Fibroblast of lung (primary cell): Measurements from ENCODE around the gene IGFL4. TPM values are rescaled to one million over a fixed set of nuclear protein-coding genes. Genes with fewer than 3 reads are reported as not detected.

Experiments used
- DNase-seq, 2 donors: peaks; one replicate each; pipeline versions ENCODE4 v3.0.0 to v3.0.0-alpha.2; 2010; ENCODE audit warnings: low read depth in 2 of 2
- H2AFZ ChIP-seq: 2 replicates; pipeline ENCODE4 v1.5.1; 2012; ENCODE audit warnings: low read length, control low read depth, inconsistent platforms
- H3K27ac ChIP-seq: 2 replicates; pipeline ENCODE4 v1.5.1; 2011; ENCODE audit warnings: low read length, control low read depth; ENCODE audit not compliant: insufficient read depth
- H3K27me3 ChIP-seq: 2 replicates; pipeline ENCODE4 v1.5.1; 2011; ENCODE audit warnings: mild to moderate bottlenecking, low read length; ENCODE audit not compliant: control insufficient read depth, insufficient read depth
- H3K36me3 ChIP-seq: 2 replicates; pipeline ENCODE4 v1.5.1; 2011; ENCODE audit warnings: low read length; ENCODE audit not compliant: control insufficient read depth, insufficient read depth
- H3K4me1 ChIP-seq: 2 replicates; pipeline ENCODE4 v1.5.1; 2011; ENCODE audit warnings: low read length; ENCODE audit not compliant: control insufficient read depth, insufficient read depth; ENCODE audit errors: extremely low read depth
- H3K4me2 ChIP-seq: 2 replicates; pipeline ENCODE4 v1.5.1; 2011; ENCODE audit warnings: low read length, control low read depth; ENCODE audit not compliant: insufficient read depth; ENCODE audit errors: extremely low read depth
- H3K4me3 ChIP-seq, 4 experiments: fragments of 200-600 bp in 1 of 4; sonication (generic) in 1 of 4; replicated peaks in 1 of 4; 2 replicates each; pipeline ENCODE4 v1.5.1; 2011 to 2016; ENCODE audit warnings: low read length in 4 of 4, low read depth in 3 of 4, mild to moderate bottlenecking in 3 of 4, control low read depth in 2 of 4, inconsistent platforms in 1 of 4, mixed read lengths in 1 of 4; ENCODE audit not compliant: insufficient read depth in 1 of 4; ENCODE audit errors: control extremely low read depth in 1 of 4
- H3K79me2 ChIP-seq: 2 replicates; pipeline ENCODE4 v1.5.1; 2012; ENCODE audit warnings: mild to moderate bottlenecking, low read length, inconsistent platforms; ENCODE audit not compliant: control insufficient read depth, insufficient read depth
- H3K9ac ChIP-seq: 2 replicates; pipeline ENCODE4 v1.5.1; 2011; ENCODE audit warnings: mild to moderate bottlenecking, low read length, control low read depth; ENCODE audit not compliant: insufficient read depth
- H3K9me3 ChIP-seq: 2 replicates; pipeline ENCODE4 v1.5.1; 2012; ENCODE audit warnings: low read depth, low read length; ENCODE audit not compliant: control insufficient read depth, insufficient read depth
- H4K20me1 ChIP-seq: 2 replicates; pipeline ENCODE4 v1.5.1; 2011; ENCODE audit warnings: low read length; ENCODE audit not compliant: control insufficient read depth, insufficient read depth; ENCODE audit errors: extremely low read depth
- CTCF ChIP-seq, 2 donors: IDR thresholded peaks in 1 of 2; conservative IDR thresholded peaks in 1 of 2; 1 replicate in 1 of 2; 2 replicates in 1 of 2; pipeline ENCODE4 v1.5.1; 2011 to 2012; ENCODE audit warnings: low read length in 2 of 2, control low read depth in 1 of 2, inconsistent platforms in 1 of 2, low read depth in 1 of 2, mild to moderate bottlenecking in 1 of 2
- EZH2 ChIP-seq: IDR thresholded peaks from 2 replicates; pipeline ENCODE4 v1.5.1; 2012; ENCODE audit warnings: low read length, control low read depth, mild to moderate bottlenecking; ENCODE audit errors: missing control alignments
- polyA minus RNA-seq: library from RNA; depleted of rRNA, polyadenylated mRNA; stranded (reverse); fragments of >200 nt; gene quantifications from 2 replicates; pipeline ENCODE4 v1.2.3, GENCODE V29; 2011; ENCODE audit warnings: low replicate concordance
- polyA plus RNA-seq, 2 donors: library from polyadenylated mRNA; depleted of rRNA in 1 of 2; stranded (reverse) in 1 of 2; unstranded in 1 of 2; fragments of >200 nt; gene quantifications; 2 replicates each; pipeline ENCODE4 v1.2.1, GENCODE V29; 2011 to 2012; ENCODE audit warnings: missing spikeins in 1 of 2
- total RNA-seq: library from RNA; depleted of rRNA; stranded (reverse); fragments of >200 nt; gene quantifications from 2 replicates; pipeline ENCODE4 v1.2.1, GENCODE V29; 2014

IGFL4 gene
- total RNA-seq, result not detected in 2 replicates
- polyA plus RNA-seq, result not detected in 2 replicates
- not detected in 2 replicates for polyA plus RNA-seq (2012)
- polyA minus RNA-seq, result not detected in 2 replicates

DNA sequence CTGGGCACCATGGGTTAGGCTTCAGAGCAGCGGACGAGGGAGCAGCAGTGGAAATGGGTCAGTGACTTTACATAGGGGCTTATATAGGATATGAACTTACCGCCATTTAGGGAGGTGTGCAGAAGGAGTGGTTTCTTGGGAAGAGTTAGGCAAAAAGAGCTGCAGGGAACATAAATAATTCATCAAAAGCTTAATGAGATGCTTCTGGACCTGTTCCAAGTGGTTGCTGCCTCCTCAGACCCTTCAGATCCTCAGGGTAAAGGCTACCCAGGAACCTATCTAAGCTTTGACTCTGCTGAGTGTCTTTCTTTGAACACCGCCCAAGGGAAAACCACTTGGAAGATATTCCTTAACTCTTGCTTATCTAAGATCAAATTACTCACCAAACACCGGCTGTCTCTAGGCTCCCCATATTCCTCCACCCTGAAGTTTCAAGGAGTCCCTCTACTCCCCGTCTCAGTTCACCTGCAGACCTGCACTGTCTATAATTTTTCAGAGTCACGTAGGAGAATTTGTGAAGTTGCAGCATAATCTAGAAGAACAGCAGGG, at the start of gene IGFL4:
Gene IGFL4, minus strand, starts transcription at position 51 of the 549 bp plus-strand sequence. Its CDS starts 40 bp downstream, at position 11.
- H3K27me3 ChIP-seq, result peaks cover 9% of the 10 kb centered on the region
- no peaks in the 10 kb centered on the region for H4K20me1 ChIP-seq
- peak; percentile 14 to 41 for DNase-seq

DNA sequence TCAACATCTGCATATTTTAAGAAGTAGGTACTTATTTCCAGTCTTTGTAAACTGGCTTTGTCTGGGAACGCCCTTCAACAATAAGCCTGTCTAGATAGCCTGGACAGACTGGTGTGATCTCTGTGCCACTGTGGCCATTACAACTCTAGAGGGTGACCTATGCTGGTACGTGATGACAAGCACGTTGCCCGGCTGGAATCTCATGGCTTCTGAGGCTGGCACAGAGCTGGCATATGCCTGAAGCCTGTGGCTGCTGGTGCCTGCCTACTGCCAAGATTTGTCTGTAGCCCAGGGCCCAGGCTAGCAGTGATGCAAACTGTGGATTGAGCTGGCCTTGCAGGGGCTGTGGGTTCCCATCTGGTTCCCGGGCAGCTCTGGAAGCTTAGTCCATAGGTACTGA, 49.6 kb upstream of the IGFL4 start:
- no peak for TF ChIP-seq EZH2
- TF ChIP-seq CTCF (conservative IDR thresholded peaks at IDR 0.05 in 1 of 2, IDR thresholded peaks at IDR 0.05 in 1 of 2; ENCODE audit: low read depth in 1 of 2, low read length in 2 of 2), result no peak
- H2AFZ ChIP-seq, result no peak overlapping the region
- no peaks in the 10 kb centered on the region for H3K79me2 ChIP-seq
- no peak overlapping the region for H3K4me3 ChIP-seq
- no peak overlapping the region for H3K9ac ChIP-seq
- H3K4me2 ChIP-seq, result no peak overlapping the region
- H3K36me3 ChIP-seq, result no peaks in the 10 kb centered on the region
- H3K9me3 ChIP-seq, result no peaks in the 10 kb centered on the region
- no peaks in the 10 kb centered on the region for H3K4me1 ChIP-seq
- no peaks in the 10 kb centered on the region for H4K20me1 ChIP-seq
- DNase-seq, result no peak
- no peak overlapping the region for H3K27ac ChIP-seq
- peaks cover 3% of the 10 kb centered on the region for H3K27me3 ChIP-seq

More for the DNA sequence above, at the start of gene IGFL4:
- Histone ChIP-seq H3K4me1 (no peaks in the 10 kb centered on the region), H3K4me3 (no peak within 1 kb of the TSS), H2AFZ (no peak within 1 kb of the TSS), H3K36me3 (no peaks in the 10 kb centered on the region), H3K27ac (no peak within 1 kb of the TSS), H3K4me2 (no peak within 1 kb of the TSS), H3K79me2 (no peaks in the 10 kb centered on the region), H3K9me3 (no peaks in the 10 kb centered on the region), H3K9ac (no peak within 1 kb of the TSS)
- TF ChIP-seq CTCF (conservative IDR thresholded peaks at IDR 0.05 in 1 of 2, IDR thresholded peaks at IDR 0.05 in 1 of 2; ENCODE audit: low read depth in 1 of 2, low read length in 2 of 2) (no peak), EZH2 (no peak)

DNA sequence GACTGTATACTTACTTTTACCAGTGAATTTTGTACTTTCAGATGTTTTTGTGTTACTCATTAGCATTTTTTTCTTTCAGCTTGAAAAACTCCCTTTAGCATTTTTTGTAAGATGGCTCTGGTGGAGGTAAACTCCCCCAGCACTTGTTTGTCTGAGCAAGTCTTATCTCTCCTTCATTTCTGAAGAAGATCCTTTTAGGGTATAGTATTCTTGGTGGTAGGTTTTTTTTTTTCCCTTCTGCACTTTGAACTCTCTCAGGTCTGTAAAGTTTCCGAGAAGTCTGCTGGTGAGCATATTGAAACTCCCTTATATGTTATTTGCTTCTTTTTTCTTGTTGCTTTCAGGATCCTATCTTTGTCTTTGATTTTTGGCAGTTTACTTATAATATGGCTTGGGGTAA, 48.6 kb upstream of the IGFL4 start:
- TF ChIP-seq CTCF (conservative IDR thresholded peaks at IDR 0.05 in 1 of 2, IDR thresholded peaks at IDR 0.05 in 1 of 2; ENCODE audit: low read depth in 1 of 2, low read length in 2 of 2) (no peak), EZH2 (no peak)
- Histone ChIP-seq H2AFZ (no peak overlapping the region), H3K27me3 (peaks cover 3% of the 10 kb centered on the region), H3K4me2 (no peak overlapping the region), H3K9ac (no peak overlapping the region), H4K20me1 (no peaks in the 10 kb centered on the region), H3K9me3 (no peaks in the 10 kb centered on the region), H3K27ac (no peak overlapping the region), H3K4me3 (no peak overlapping the region), H3K36me3 (no peaks in the 10 kb centered on the region), H3K79me2 (no peaks in the 10 kb centered on the region), H3K4me1 (no peaks in the 10 kb centered on the region)
- no peak for DNase-seq
